HG03135 (cell line): ENCODE measurements around the gene MRM3.
A peak's percentile ranks its signal among the peaks of the same experiment; 100 is the strongest.
"Not testable (repeated sequence)": the region's sequence is repeated elsewhere in the genome, so short reads cannot be mapped to it uniquely, and the experiment has no call there.

ENCODE experiments used
- ATAC-seq: cut with Tn5 transposase; IDR thresholded peaks from one replicate; pipeline ENCODE4 v1.9.1; 2021; ENCODE audit warnings: mild to moderate bottlenecking, moderate library complexity; ENCODE audit not compliant: unreplicated experiment

The MRM3 gene, protein sequence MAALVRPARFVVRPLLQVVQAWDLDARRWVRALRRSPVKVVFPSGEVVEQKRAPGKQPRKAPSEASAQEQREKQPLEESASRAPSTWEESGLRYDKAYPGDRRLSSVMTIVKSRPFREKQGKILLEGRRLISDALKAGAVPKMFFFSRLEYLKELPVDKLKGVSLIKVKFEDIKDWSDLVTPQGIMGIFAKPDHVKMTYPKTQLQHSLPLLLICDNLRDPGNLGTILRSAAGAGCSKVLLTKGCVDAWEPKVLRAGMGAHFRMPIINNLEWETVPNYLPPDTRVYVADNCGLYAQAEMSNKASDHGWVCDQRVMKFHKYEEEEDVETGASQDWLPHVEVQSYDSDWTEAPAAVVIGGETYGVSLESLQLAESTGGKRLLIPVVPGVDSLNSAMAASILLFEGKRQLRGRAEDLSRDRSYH

DNA sequence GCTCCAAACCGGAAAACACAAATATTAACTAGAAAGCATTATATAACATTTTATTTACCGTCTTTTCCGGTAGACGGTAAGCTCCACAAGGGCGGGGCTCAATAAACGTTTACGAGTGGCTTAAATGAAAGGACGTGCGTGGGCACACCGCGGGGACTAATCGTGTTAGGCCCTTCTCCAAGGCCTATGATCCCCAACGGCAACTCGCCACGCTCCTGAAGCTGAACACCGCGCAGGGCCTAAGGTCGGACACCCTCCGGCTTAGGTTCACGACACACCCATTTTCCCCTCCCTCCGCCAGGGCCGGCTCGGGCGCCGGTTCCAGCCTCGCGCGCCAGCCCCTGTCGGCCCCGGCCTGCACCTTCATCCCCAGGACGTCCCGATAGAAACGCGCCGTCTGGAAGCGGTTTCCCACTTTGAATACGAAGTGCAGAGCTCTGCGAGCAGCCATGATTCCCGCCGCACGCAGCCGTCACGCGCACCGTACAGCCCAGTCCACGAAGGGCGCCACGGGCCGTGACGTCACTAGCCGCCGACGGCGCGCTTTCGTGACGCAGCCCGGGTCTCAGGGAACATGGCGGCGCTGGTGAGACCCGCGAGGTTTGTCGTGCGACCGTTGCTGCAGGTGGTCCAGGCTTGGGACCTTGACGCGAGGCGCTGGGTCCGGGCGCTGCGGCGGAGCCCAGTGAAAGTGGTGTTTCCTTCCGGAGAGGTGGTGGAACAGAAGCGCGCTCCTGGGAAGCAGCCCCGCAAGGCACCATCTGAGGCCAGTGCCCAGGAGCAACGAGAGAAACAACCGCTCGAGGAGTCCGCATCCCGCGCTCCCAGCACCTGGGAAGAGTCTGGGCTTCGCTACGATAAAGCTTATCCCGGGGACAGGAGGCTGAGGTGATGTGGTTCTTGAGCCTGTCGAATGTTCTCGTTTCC, at the start of gene MRM3, which contains the start of gene GLOD4:
TSS of gene MRM3 (plus strand) at position 549 of the 927 bp plus-strand sequence. CDS start at position 575, 26 bp downstream.
TSS of gene GLOD4 (minus strand) at position 476 of the 927 bp plus-strand sequence. CDS start at position 451, 25 bp downstream.
- peak; percentile 88 for ATAC-seq

DNA sequence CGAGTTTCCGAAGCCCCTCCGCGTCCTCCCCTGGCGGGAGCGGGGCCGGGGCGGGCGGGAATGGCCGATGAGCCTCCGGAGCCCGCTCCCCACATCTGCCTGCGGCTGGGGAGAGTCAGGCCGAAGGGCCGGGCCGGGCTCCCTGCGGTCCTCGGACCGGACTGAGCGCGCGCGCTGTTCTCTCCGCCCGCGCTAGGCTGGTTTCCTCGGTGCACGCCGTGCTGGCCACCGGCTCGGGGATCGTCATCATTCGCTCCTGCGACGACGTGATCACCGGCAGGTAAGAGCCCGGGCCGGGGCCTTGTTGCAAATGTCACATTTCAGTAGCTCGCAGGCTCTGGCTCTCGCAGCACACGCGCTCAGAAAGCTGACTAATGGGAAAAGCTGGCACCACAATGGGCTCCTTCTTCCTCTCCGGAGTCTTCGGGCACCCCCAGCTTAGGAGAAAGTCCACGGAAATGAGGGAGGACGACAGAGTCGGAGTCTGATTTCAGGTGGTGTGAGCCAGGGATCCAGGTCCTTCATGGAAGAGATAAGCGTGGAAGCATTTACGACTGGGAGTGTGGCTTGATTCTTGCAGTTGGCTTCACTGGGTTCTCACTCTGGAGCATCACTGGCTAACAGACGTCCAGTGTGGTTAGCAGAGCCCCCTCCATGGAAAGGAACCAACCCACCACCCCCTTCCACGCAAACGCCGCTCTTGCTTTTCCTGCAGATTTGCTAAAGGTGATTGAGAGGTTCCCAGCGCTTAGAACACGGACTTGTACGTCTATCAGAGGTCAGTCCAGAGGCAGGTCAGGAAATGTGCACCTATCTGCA, 49.0 kb upstream of the MRM3 start:
- no peak for ATAC-seq

DNA sequence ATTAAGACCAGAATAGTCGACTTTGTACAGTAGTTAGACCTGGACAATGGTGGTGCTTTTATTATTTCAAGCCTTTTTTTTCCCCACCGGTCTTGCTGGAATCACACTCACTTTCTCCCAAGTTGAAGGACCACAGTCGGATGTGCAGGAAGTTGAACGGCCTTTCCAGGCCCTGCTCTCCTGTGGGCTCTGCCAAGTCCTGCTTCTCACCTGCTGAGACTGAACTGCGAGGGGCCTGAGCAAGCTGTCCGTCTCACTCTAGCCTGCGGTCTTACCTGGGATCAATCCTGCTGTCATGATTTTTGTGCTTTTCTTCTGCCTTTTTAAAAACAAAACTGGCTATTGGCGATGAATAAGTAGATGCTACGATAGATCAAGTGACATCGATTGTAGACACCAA, 48.4 kb upstream of the MRM3 start:
- ATAC-seq = no peak

DNA sequence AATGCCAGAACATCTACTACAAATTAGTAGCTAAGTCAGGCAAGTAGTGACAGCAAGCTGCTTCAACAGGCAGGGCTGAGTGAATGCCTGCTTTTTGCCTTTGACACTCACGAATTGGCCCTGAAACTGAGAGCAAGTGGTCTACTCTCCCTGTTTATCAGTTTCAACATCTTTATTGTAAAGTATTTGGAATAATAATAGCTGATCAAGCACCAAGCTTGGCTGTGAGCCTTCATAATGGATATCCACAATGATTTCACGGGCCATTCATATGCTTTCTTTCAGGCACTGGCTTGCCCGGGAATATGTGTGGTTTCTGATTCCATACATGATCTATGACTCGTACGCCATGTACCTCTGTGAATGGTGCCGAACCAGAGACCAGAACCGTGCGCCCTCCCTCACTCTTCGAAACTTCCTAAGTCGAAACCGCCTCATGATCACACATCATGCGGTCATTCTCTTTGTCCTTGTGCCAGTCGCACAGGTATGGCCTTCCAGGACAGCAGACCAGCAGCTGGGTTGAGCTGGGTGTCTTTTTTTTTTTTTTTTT, 44.5 kb upstream of the MRM3 start:
- ATAC-seq = no peak

DNA sequence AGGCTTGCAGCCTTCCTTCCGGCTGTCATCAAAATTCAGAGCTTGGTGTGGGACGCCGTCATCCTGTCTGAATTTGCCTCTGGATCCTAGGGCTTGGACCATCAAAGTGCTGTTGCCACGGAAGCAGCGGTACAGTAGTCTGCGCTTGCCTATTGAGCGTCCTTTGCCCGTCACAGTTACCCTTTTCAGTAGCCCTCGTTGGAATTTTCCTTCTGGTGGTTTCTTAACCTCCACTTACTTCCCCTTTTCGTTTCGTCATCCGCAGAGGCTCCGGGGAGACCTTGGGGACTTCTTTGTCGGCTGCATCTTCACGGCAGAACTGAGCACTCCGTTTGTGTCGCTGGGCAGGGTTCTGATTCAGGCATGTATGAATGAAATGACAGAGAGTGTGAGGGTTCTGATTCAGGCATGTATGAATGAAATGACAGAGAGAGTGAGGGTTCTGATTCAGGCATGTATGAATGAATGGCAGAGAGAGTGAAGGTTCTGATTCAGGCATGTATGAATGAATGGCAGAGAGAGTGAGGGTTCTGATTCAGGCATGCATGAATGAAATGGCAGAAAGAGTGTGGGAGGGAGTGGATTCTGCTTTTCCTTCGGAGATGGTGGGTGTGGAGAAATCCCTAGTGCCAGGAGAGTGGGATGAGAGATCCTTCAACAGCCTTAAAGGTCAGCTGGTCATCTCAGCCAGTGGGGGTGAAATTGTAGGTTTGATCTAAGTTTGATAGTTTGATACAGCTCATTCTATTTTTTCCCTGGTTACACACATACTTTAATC, 41.7 kb upstream of the MRM3 start:
- peak; percentile 62 for ATAC-seq

DNA sequence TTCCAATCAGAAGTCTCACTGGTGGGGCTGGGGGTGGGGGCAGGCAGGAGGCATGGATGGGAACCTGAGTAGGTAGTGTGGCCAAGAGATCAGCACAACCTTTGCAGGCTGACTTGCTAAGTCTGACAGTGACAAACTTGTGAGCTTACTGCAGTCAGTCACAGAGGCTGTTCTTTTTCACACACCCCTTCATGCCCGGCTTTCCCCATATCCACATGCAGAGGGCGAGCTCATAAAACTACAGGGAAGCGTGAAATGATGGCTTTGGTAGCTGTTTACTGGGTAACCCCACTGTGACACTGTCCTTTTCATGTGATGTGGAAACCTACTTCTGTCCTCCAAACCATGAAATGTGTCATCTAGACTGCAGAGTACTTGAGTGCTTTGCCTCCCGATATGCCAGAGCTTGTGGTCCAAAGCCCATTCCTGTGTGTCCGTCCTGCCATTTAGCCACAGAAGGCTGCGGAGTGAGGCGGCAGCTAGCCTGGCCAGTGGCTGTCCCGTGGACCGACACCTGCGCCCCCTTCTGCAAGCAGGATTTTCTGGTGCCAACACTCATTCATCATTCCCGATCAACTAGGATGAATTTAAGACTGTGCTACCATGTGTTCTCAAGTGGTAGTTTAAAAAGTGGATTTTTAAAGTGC, 39.9 kb upstream of the MRM3 start:
- ATAC-seq = no peak

DNA sequence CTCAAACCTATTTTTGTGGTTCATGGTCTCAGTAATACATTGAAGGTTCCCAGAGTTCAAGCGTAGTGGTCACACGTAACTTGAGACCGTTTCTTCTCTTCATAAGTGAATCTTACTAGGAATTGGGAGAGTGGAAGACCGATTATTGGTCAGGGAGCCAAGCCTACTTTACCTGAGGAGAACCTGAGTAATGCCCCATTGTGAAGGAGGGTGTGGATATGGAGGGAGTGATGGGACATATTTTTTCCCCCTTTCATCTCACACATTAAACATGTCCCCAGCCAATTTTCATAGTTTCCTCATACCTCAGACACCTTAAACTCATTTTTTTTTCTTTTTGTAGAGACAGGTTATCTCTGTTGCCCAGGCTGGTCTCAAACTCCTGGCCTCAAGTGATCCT, 39.0 kb upstream of the MRM3 start:
- no peak for ATAC-seq

DNA sequence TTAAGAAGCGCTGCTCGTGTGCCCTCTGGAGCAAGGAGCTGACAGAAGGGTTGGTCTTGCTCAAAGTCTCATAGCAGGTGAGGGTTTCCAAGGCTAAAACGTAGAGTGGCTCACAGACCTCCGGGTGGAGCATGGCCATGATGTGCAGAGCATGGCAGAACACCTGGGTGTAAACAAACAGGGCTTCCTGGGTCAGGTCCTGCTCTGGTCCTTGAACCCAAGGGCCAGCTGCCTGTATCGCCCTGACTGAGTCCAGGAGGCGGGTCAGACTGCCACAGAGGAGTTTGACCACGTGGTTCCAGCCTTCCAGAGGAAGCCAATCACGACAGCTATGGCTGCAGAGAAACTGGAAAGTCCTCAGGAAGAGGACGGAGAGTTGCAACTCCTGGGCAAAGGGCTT, 37.2 kb upstream of the MRM3 start:
- no peak for ATAC-seq

DNA sequence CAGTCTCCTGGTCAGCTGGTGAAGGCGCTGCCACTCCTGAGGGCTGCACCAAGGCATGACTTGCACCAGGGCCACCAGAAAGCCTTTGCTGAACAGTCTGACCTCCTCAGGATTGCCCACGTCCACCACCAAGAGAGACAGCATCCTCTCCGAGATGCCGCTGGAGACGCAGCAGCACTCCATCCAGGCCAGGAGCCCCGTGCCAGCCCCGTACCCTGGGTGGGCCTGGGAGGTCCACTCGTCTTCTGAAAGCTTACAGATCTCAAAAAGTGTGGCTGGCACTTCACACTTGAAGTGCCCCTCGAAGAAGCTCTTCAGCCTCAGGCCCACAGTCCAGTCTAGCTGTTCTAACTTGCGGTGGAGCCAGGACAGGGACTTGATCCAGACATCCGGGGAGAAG, 36.7 kb upstream of the MRM3 start:
- no peak for ATAC-seq

DNA sequence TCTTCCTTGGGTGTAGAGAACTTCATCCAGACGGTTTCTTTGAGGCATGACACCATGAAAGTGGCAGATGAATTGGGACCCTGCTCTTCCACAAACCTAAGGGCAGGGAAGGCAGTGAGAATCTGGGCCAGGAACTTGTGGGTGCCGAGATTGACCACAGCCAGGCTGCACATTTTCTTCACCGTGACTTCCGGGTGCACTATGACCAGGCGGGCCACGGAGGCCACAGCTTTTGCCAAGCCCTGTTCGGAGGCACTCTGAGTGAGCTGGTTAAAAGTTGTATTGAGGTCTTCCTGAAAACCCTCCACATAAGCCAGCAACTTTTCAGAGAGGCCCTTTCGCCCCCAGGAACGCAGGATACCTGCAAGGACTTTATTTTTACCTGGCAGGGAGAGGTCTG, 36.0 kb upstream of the MRM3 start:
- no peak for ATAC-seq

DNA sequence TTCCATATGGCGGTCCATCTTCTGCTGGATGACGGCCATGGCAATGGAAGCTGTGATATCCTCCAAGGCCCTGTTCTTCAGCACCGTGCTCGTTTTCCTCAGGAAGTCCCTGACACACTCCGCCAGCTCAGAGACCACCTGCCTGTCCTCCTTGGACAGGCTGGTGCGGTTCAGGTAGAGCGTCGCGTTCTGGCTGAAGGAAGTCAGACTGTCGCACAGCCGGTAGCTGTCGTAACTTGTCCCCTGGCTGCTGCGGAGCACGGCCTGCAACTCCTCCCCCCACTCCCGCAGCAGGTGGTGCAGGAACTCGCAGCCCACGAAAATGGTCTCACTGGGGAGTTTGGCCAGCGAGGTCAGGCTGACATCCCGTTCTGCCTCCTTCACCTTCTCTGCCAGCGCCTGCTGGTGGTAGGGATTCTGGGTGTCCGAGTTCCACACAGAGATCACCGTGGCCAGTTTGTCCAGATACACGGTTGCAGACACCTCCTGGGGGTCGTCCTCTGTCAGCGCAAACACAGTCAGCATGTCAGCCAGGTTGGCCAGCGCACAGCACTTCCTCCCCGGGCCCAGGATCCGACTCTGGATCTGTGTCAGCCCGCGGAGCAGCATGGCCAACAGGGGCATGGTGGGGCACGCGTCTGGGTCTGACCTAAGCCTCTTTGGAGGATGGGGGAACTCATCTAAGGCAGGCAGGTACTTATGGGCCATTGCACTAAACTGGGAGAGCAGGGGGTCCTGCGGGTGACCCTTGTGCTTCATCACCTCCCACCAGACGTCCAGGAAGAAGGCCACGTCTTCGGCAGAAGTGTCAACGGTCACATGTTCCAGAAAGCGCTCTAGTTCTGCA, 35.1 kb upstream of the MRM3 start:
- ATAC-seq = no peak

DNA sequence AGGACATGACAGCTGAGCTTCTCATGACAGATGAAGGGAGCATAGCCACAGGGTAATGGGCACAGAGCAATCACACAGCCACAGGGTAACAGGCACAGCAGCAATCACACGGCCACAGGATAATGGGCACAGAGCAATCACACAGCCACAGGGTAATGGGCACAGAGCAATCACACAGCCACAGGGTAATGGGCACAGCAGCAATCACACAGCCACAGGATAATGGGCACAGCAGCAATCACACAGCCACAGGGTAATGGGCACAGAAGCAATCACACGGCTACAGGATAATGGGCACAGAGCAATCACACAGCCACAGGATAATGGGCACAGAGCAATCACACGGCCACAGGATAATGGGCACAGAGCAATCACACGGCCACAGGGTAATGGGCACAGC, 33.5 kb upstream of the MRM3 start:
- not testable (repeated sequence) for ATAC-seq

DNA sequence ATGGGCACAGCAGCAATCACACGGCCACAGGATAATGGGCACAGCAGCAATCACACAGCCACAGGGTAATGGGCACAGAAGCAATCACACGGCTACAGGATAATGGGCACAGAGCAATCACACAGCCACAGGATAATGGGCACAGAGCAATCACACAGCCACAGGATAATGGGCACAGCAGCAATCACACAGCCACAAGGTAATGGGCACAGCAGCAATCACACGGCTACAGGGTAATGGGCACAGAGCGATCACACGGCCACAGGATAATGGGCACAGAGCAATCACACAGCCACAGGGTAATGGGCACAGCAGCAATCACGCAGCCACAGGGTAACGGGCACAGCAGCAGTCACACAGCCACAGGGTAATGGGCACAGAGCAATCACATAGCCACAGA, 32.8 kb upstream of the MRM3 start:
- not testable (repeated sequence) for ATAC-seq

DNA sequence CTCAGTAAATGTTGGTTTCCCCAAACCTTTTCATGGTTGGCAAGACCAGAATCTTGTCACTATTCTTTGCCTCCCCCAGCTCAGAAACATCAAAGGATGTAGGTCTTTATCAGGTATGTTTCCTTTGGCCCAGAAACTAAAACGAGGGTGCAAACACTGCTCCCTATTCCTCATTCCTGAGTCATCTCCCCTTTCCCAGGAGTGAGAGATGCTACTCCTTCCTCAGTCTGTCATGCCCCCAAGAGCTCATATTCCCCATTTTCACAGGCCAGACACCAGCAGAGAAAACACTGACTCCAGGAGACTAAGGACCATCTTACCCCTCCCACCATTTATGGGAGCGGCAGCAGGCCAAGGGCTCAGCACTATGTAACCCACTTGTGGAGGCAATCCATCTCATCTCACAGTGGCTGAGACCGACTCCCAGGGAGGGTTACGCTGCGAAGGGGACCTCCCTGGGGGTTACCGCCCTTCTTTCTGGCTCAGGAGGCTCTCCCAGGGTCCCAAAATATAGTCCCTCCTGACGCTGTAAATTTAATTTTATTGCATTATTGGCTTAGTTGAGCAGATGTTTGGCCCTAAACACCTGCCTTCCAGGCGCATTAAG, 31.6 kb upstream of the MRM3 start:
- ATAC-seq = no peak

DNA sequence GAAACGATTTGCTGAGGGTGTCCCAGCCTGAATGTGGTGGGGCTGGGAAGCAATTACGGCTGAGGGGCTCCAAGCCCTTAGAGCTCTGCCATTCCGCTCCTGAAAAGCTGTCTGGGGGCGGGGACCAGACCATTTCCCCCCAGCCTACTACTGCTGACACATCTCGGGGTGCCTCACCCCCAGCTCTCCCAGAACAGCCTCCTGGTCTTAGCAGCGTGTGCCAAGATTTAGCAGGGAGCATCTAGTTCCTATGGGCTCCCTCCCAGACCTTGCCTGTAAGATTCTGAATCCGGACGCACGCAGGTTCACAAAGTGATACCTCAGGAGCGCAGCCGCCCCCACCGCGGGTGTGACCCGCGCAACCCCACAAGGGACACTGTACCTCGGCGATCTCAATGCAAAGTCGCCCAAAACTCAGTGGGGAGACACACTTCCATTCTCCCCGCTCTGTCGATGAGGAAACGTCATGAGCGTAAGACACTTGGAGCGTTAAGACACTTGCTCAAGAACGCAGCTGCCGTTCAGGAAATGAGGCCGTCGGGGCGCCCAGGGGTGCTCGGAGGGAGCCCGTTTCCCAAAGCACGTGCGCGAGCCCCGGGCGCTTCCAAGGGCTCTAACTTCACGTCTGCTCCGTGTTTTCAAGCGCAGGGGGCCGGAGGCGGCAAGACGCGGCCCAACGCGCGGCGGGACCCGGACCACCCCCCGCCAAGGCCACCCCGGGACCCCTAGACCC, 30.7 kb upstream of the MRM3 start:
- peak; percentile 41 for ATAC-seq

DNA sequence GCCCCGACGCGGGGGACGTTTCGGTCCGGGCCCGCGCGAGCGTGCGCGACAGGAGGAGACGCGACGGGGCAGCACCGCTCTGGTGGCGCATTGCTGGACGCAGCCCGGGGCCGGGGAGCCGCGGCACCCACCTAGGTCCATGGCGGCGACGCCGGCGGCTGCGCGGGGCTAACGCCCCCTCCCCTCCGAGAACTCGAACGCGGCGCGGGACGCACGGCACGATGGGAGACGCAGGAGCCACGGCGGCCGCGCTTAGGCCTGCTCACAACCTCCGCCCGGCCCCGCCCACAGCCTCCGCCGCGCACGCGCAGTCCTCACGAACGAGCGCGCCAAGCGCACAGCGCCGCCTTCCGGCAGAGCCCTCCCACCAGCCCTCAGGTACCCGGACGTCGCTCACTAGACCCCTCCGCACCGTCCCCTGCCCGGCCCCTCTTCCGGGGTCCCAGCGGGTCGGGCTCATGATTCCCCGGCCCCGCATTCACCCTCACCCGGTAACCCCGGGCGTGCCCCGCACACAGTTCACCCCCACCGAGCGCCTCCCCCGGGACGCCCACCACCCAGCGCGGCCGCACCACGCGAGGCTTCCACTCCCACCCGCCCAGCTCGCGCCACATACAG, 30.0 kb upstream of the MRM3 start, which contains the start of gene GEMIN4:
TSS of gene GEMIN4 (minus strand) at position 263 of the 618 bp plus-strand sequence. CDS start at position 141, 122 bp downstream.
- peak; percentile 79 for ATAC-seq
